SK-N-SH (cell line): ENCODE measurements around the gene NOB1. TPM values are rescaled to one million over a fixed set of nuclear protein-coding genes. Genes with fewer than 3 reads are reported as not detected.
"Not testable (repeated sequence)": the region's sequence is repeated elsewhere in the genome, so short reads cannot be mapped to it uniquely, and the experiment has no call there.

Source experiments
- CTCF ChIA-PET: fragments of 300-600, 350-600 bp; formaldehyde crosslinking; extraction: SDS; loops from one replicate; lab custom pipeline; 2021; lab: Yijun Ruan, JAX
- POLR2A ChIA-PET: fragments of 350-600 bp; sonication (Branson Sonifier 250); formaldehyde crosslinking; extraction: SDS; loops from one replicate; lab custom pipeline; 2020; ENCODE audit warnings: antibody characterized with exemption, inconsistent platforms; lab: Yijun Ruan, JAX
- DNase-seq: peaks from one replicate; pipeline ENCODE4 v3.0.0; 2012
- H2AFZ ChIP-seq: fragments of 200-600 bp; sonication (generic); 2 replicates; pipeline ENCODE4 v1.8.1; 2016; ENCODE audit warnings: antibody characterized with exemption, mild to moderate bottlenecking, low read depth
- H3F3A ChIP-seq: fragments of 200-600 bp; sonication (generic); replicated peaks from 2 replicates; pipeline ENCODE3; 2016; ENCODE audit warnings: antibody characterized with exemption, mild to moderate bottlenecking; ENCODE audit not compliant: insufficient read depth
- H3K27ac ChIP-seq, 2 experiments: fragments of 200-500 bp in 1 of 2; fragments of 200-600 bp in 1 of 2; sonication (Bioruptor generic) in 1 of 2; sonication (generic), shearing (Covaris generic) in 1 of 2; 2 replicates each; pipeline versions ENCODE4 v1.5.1 to v1.6.1; 2014 to 2016; ENCODE audit warnings: low read depth in 2 of 2, inconsistent platforms in 1 of 2, low read length in 1 of 2, mild to moderate bottlenecking in 1 of 2, mixed read lengths in 1 of 2
- H3K27me3 ChIP-seq: fragments of 200-600 bp; sonication (generic), shearing (Covaris generic); 2 replicates; pipeline ENCODE4 v1.6.1; 2016; ENCODE audit warnings: mixed run types; ENCODE audit not compliant: insufficient read depth
- H3K36me3 ChIP-seq, 2 experiments: fragments of 200-500 bp in 1 of 2; fragments of 200-600 bp in 1 of 2; sonication (Bioruptor generic) in 1 of 2; sonication (generic) in 1 of 2; replicated peaks in 1 of 2; 2 replicates each; pipeline versions ENCODE3 to v1.5.1; 2014 to 2016; ENCODE audit warnings: low read length in 1 of 2, mild to moderate bottlenecking in 1 of 2; ENCODE audit not compliant: insufficient read depth in 2 of 2, control insufficient read depth in 1 of 2
- H3K4me1 ChIP-seq, 2 experiments: fragments of 200-500 bp in 1 of 2; fragments of 200-600 bp in 1 of 2; sonication (Bioruptor generic) in 1 of 2; sonication (generic), shearing (Covaris generic) in 1 of 2; 2 replicates each; pipeline versions ENCODE4 v1.5.1 to v1.6.1; 2014 to 2016; ENCODE audit warnings: low read depth in 1 of 2, low read length in 1 of 2, mixed run types in 1 of 2; ENCODE audit not compliant: insufficient read depth in 2 of 2, control insufficient read depth in 1 of 2
- H3K4me2 ChIP-seq: fragments of 200-600 bp; sonication (generic), shearing (Covaris generic); 2 replicates; pipeline ENCODE4 v1.6.1; 2017; ENCODE audit warnings: mixed run types
- H3K4me3 ChIP-seq, 2 experiments: fragments of 200-500 bp in 1 of 2; fragments of 200-600 bp in 1 of 2; sonication (Bioruptor generic) in 1 of 2; sonication (generic), shearing (Covaris generic) in 1 of 2; 2 replicates each; pipeline versions ENCODE4 v1.5.1 to v1.8.1; 2014 to 2016; ENCODE audit warnings: low read depth in 2 of 2, inconsistent platforms in 1 of 2, low read length in 1 of 2, mild to moderate bottlenecking in 1 of 2, mixed read lengths in 1 of 2, moderate library complexity in 1 of 2
- H3K79me2 ChIP-seq: fragments of 200-600 bp; sonication (generic); 2 replicates; pipeline ENCODE4 v1.8.1; 2017; ENCODE audit warnings: mild to moderate bottlenecking; ENCODE audit not compliant: insufficient read depth
- H3K9ac ChIP-seq: fragments of 200-600 bp; sonication (generic); 2 replicates; pipeline ENCODE4 v1.6.1; 2017; ENCODE audit warnings: mixed run types
- H3K9me2 ChIP-seq: fragments of 200-600 bp; sonication (generic); 2 replicates; pipeline ENCODE4 v1.6.1; 2017; ENCODE audit warnings: mixed run types
- H3K9me3 ChIP-seq: fragments of 200-600 bp; sonication (generic); 2 replicates; pipeline ENCODE4 v1.6.1; 2017; ENCODE audit warnings: mixed run types, mild to moderate bottlenecking, moderate library complexity
- H4K20me1 ChIP-seq: fragments of 200-600 bp; sonication (generic); 2 replicates; pipeline ENCODE4 v1.6.1; 2017; ENCODE audit warnings: mild to moderate bottlenecking, mixed run types; ENCODE audit not compliant: insufficient read depth
- EZH2phosphoT487 ChIP-seq: fragments of 200-600 bp; sonication (generic); IDR thresholded peaks from 2 replicates; pipeline ENCODE4 v1.6.1; 2017; ENCODE audit warnings: low read depth, mixed run types, mild to moderate bottlenecking, antibody characterized with exemption, moderate library complexity, borderline replicate concordance
- FOXJ3 ChIP-seq: sonication (generic); formaldehyde crosslinking; IDR thresholded peaks from 2 replicates; pipeline ENCODE4 v1.5.1; 2020; ENCODE audit warnings: mild to moderate bottlenecking, missing genetic modification reagents
- PBX3 ChIP-seq: IDR thresholded peaks from 2 replicates; pipeline ENCODE4; 2012
- RAD21 ChIP-seq: IDR thresholded peaks from 2 replicates; pipeline ENCODE4 v1.6.1; 2012; ENCODE audit warnings: mild to moderate bottlenecking, low read length
- RCOR1 ChIP-seq: fragments of 150-350 bp; IDR thresholded peaks from 2 replicates; pipeline ENCODE4 v1.6.1; 2017; ENCODE audit warnings: antibody characterized with exemption, low read length
- TEAD4 ChIP-seq: IDR thresholded peaks from 2 replicates; pipeline ENCODE4 v1.4.0; 2012; ENCODE audit warnings: mild to moderate bottlenecking, borderline replicate concordance; ENCODE audit not compliant: insufficient read depth
- USF2 ChIP-seq: fragments of 150-350 bp; IDR thresholded peaks from 2 replicates; pipeline ENCODE4 v1.6.1; 2017; ENCODE audit warnings: antibody characterized with exemption, low read length, low read depth, borderline replicate concordance
- WGBS: methylation state at CpG from one replicate; pipeline ENCODE4 v1.1.6; 2017; ENCODE audit warnings: low lambda C conversion rate; 5-methylcytosine and 5-hydroxymethylcytosine counted together
- polyA plus RNA-seq, 3 experiments: library from polyadenylated mRNA; depleted of rRNA; stranded (reverse); fragments of >200 nt; gene quantifications; 2 replicates each; pipeline ENCODE4 v1.2.3, GENCODE V29; 2012

Gene NOB1
- polyA plus RNA-seq, 1 of the 3 experiments (the other 2 are of a cell fraction): 86.3 TPM

GRCh38 chr16:69793526-69793925, 38.8 kb upstream of the NOB1 start (continued):
- no peak for TF ChIP-seq RCOR1

GRCh38 chr16:69791391-69791847, 36.7 kb upstream of the NOB1 start:
- POLR2A ChIA-PET, H3K27me3 ChIP-seq, H3K9me3 ChIP-seq, H4K20me1 ChIP-seq, H3K9me2 ChIP-seq, H3K4me3 ChIP-seq, H3K27ac ChIP-seq, H2AFZ ChIP-seq, H3K79me2 ChIP-seq, H3K9ac ChIP-seq, DNase-seq, H3K4me1 ChIP-seq, H3K4me2 ChIP-seq, H3F3A ChIP-seq: not testable (repeated sequence)
- peaks cover 0 to 13% of the 10 kb centered on the region in 2 experiments for H3K36me3 ChIP-seq
- 95% methylated on average over 6 of the region's 6 CpGs for WGBS
- CTCF ChIA-PET: interaction anchor here (0.7 to 4.8 kb wide), 6 partner anchors 18 to 406 kb away, joined by 3 to 25 read pairs (median 4); partner anchors contain the start of gene TERF2

- Histone ChIP-seq H3K4me1 (no peaks in the 10 kb centered on the region), H3K79me2 (peaks cover 4% of the 10 kb centered on the region; the same call in 1 of the 2 replicates), H2AFZ (no peak overlapping the region), H4K20me1 (no peaks in the 10 kb centered on the region), H3K4me3 (no peak overlapping the region), H3F3A (no peaks in the 10 kb centered on the region), H3K27ac (no peak overlapping the region), H3K9ac (no peak overlapping the region), H3K27me3 (no peaks in the 10 kb centered on the region), H3K9me3 (no peaks in the 10 kb centered on the region), H3K9me2 (no peaks in the 10 kb centered on the region), H3K4me2 (no peak overlapping the region), H3K36me3 (peaks cover 0 to 16% of the 10 kb centered on the region in 2 experiments)
- ChIA-PET CTCF (interaction anchor here (1.5 to 4.8 kb wide), 3 partner anchors 9 to 143 kb away, joined by 4 to 25 read pairs (median 11); no protein-coding TSS in a partner anchor), POLR2A (interaction anchor here (0.7 kb wide), 1 partner anchor 28 kb away, joined by 3 read pairs; no protein-coding TSS in a partner anchor)
- DNase-seq: no peak
- whole genome bisulfite sequencing: 99% methylated on average over 4 of the region's 4 CpGs
- TF ChIP-seq RAD21 (no peak), PBX3 (no peak), USF2 (no peak), TEAD4 (no peak), EZH2phosphoT487 (no peak), FOXJ3 (CRISPR knock-in tag) (no peak)
Observed at GRCh38 chr16:69787883-69788282, 33.2 kb upstream of the NOB1 start.
